Gastroesophageal sphincter (tissue), 4 donors: ENCODE measurements around the gene USH1G. TPM values are rescaled to one million over a fixed set of nuclear protein-coding genes. Genes with fewer than 3 reads are reported as not detected.
"Not testable (repeated sequence)": the region's sequence is repeated elsewhere in the genome, so short reads cannot be mapped to it uniquely, and the experiment has no call there.

Experiments used
- ATAC-seq: fragments of 150-250 bp; one replicate; pipeline ENCODE4 v1.9.1; 2016; ENCODE audit warnings: mild to moderate bottlenecking, moderate library complexity
- H3K27ac ChIP-seq, 4 donors: fragments of 200-600 bp; sonication (generic) in 3 of 4; 1 replicate in 3 of 4; 2 replicates in 1 of 4; pipeline ENCODE4 v1.5.1; 2016 to 2019
- H3K27me3 ChIP-seq: fragments of 200-600 bp; sonication (generic); one replicate; pipeline ENCODE4 v1.5.1; 2019
- H3K36me3 ChIP-seq, 2 donors: fragments of 200-600 bp; sonication (generic); one replicate each; pipeline ENCODE4 v1.5.1; 2019; ENCODE audit warnings: control low read depth in 1 of 2
- H3K4me1 ChIP-seq, 3 donors: fragments of 200-600 bp; sonication (generic); 1 replicate in 2 of 3; 2 replicates in 1 of 3; pipeline ENCODE4 v1.5.1; 2016 to 2019; ENCODE audit warnings: control low read depth in 2 of 3
- H3K4me3 ChIP-seq, 2 donors: fragments of 200-600 bp; sonication (generic); one replicate each; pipeline ENCODE4 v1.5.1; 2019; ENCODE audit warnings: mild to moderate bottlenecking in 1 of 2, moderate library complexity in 1 of 2
- H3K9me3 ChIP-seq, 3 donors: fragments of 200-600 bp; sonication (generic); one replicate each; pipeline ENCODE4 v1.5.1; 2017 to 2019; ENCODE audit warnings: control low read depth in 2 of 3
- CTCF ChIP-seq, 4 experiments: fragments of 200-600 bp in 2 of 4; fragments of 450-650 bp in 2 of 4; sonication (generic) in 1 of 4; IDR thresholded peaks; one replicate each; pipeline ENCODE4 v1.5.1; 2017 to 2019; ENCODE audit warnings: antibody characterized with exemption in 4 of 4, mild to moderate bottlenecking in 2 of 4, moderate library complexity in 2 of 4
- EP300 ChIP-seq: sonication (generic); formaldehyde crosslinking; IDR thresholded peaks from one replicate; pipeline ENCODE4 v1.6.1; 2017; ENCODE audit warnings: antibody characterized with exemption, mild to moderate bottlenecking
- POLR2A ChIP-seq, 2 donors: fragments of 450-650 bp; IDR thresholded peaks; one replicate each; pipeline ENCODE4 v1.6.1; 2017; ENCODE audit warnings: antibody characterized with exemption in 2 of 2, mild to moderate bottlenecking in 2 of 2, moderate library complexity in 1 of 2
- POLR2AphosphoS5 ChIP-seq: sonication (generic); formaldehyde crosslinking; IDR thresholded peaks from one replicate; pipeline ENCODE4 v1.6.1; 2017; ENCODE audit warnings: antibody characterized with exemption
- WGBS, 2 donors: methylation state at CpG; one replicate each; pipeline ENCODE4 v1.1.5; 2018; ENCODE audit warnings: low coverage in 1 of 2; 5-methylcytosine and 5-hydroxymethylcytosine counted together
- total RNA-seq, 4 donors: library from RNA; depleted of rRNA; stranded (reverse); fragments of >200 nt; gene quantifications; one replicate each; pipeline ENCODE4 v1.1.0, GENCODE V29; 2016

The USH1G gene
- total RNA-seq: not detected

GRCh38 chr17:74922694-74923537 is at the start of gene USH1G:
TSS of gene USH1G (minus strand) at chr17:74923255. CDS start at chr17:74923073, 182 bp downstream.
- TF ChIP-seq POLR2AphosphoS5 (no peak), CTCF (IDR thresholded peaks at IDR 0.05) (no peak), EP300 (no peak), POLR2A (IDR thresholded peaks at IDR 0.05) (no peak)
- Histone ChIP-seq H3K4me3 (peak within 1 kb of the TSS in 1 of 2 donors; percentile 44), H3K27me3 (peaks cover 100% of the 10 kb centered on the region), H3K27ac (no peak within 1 kb of the TSS), H3K9me3 (no peaks in the 10 kb centered on the region), H3K4me1 (peaks cover 0 to 34% (median 14%) of the 10 kb centered on the region in 3 donors), H3K36me3 (no peaks in the 10 kb centered on the region)
- 57% methylated on average over 1 of the region's 57 CpGs; no CpG with 5 or more reads in 1 of the 2 donors for WGBS, 2 donors
- ATAC-seq: peak; percentile 6

- no peak for TF ChIP-seq POLR2A (IDR thresholded peaks at IDR 0.05)
- peaks cover 46% of the 10 kb centered on the region for H3K27me3 ChIP-seq
- H3K4me3 ChIP-seq: peak within 1 kb of the TSS; percentile 44 to 77
- no peaks in the 10 kb centered on the region for H3K9me3 ChIP-seq
- ATAC-seq: peak; percentile 71
- H3K4me1 ChIP-seq: peaks cover 0 to 23% (median 14%) of the 10 kb centered on the region in 3 donors
- WGBS, 2 donors: 0% methylated on average over 2 to 4 of the region's 95 CpGs
- no peaks in the 10 kb centered on the region for H3K36me3 ChIP-seq
- peak within 1 kb of the TSS in 3 of 4 donors; percentile 22 to 75 (median 45) for H3K27ac ChIP-seq
Observed at GRCh38 chr17:74972107-74972972, 49.3 kb upstream of the USH1G start, which contains the start of gene HID1. TSS of gene HID1 (minus strand) at chr17:74972759. CDS start at chr17:74972656, 103 bp downstream.

GRCh38 chr17:74971842-74972106 is 48.7 kb upstream of the USH1G start:
- peak overlapping the region in 3 of 4 donors; percentile 22 to 75 (median 45) for H3K27ac ChIP-seq
- TF ChIP-seq EP300 (no peak), POLR2A (IDR thresholded peaks at IDR 0.05) (no peak)
- no peaks in the 10 kb centered on the region for H3K9me3 ChIP-seq
- peak overlapping the region; percentile 44 to 77 for H3K4me3 ChIP-seq
- peaks cover 0 to 23% (median 14%) of the 10 kb centered on the region in 3 donors for H3K4me1 ChIP-seq
- no CpG with 5 or more reads among the region's 9 CpGs for WGBS, 2 donors
- ATAC-seq: peak; percentile 15
- H3K36me3 ChIP-seq: no peaks in the 10 kb centered on the region
- H3K27me3 ChIP-seq: peaks cover 46% of the 10 kb centered on the region

- no peaks in the 10 kb centered on the region for H3K9me3 ChIP-seq
- peak overlapping the region in 1 of 2 donors; percentile 77 for H3K4me3 ChIP-seq
- H3K27me3 ChIP-seq: peaks cover 46% of the 10 kb centered on the region
- TF ChIP-seq POLR2AphosphoS5: no peak
- TF ChIP-seq POLR2A (IDR thresholded peaks at IDR 0.05): no peak
- no peak for TF ChIP-seq CTCF (IDR thresholded peaks at IDR 0.05)
- no peak for TF ChIP-seq EP300
- H3K4me1 ChIP-seq: peaks cover 0 to 23% (median 14%) of the 10 kb centered on the region in 3 donors
- peak overlapping the region in 3 of 4 donors; percentile 22 to 75 (median 45) for H3K27ac ChIP-seq
- WGBS, 2 donors: 82 to 100% methylated on average over 1 to 2 of the region's 8 CpGs
- ATAC-seq: no peak
- no peaks in the 10 kb centered on the region for H3K36me3 ChIP-seq
Observed at GRCh38 chr17:74971069-74971841, 48.2 kb upstream of the USH1G start.

GRCh38 chr17:74970395-74970794 is 47.3 kb upstream of the USH1G start:
- peak overlapping the region in 1 of 4 donors; percentile 75 for H3K27ac ChIP-seq
- peak overlapping the region in 1 of 2 donors; percentile 77 for H3K4me3 ChIP-seq
- WGBS, 2 donors: 83% methylated on average over 1 of the region's 3 CpGs; no CpG with 5 or more reads in 1 of the 2 donors
- peak; percentile 57 for ATAC-seq
- TF ChIP-seq POLR2A (IDR thresholded peaks at IDR 0.05) (no peak), CTCF (IDR thresholded peaks at IDR 0.05) (no peak), POLR2AphosphoS5 (no peak), EP300 (no peak)
- no peaks in the 10 kb centered on the region for H3K36me3 ChIP-seq
- no peaks in the 10 kb centered on the region for H3K9me3 ChIP-seq
- H3K4me1 ChIP-seq: peaks cover 0 to 23% (median 14%) of the 10 kb centered on the region in 3 donors
- peaks cover 46% of the 10 kb centered on the region for H3K27me3 ChIP-seq

GRCh38 chr17:74969501-74969900 is 46.4 kb upstream of the USH1G start:
- H3K4me3 ChIP-seq, H3K9me3 ChIP-seq, ATAC-seq, H3K27ac ChIP-seq, H3K36me3 ChIP-seq: not testable (repeated sequence)
- H3K27me3 ChIP-seq: peaks cover 43% of the 10 kb centered on the region
- WGBS, 2 donors: 88 to 92% methylated on average over 2 to 5 of the region's 5 CpGs
- H3K4me1 ChIP-seq: peaks cover 0 to 23% (median 14%) of the 10 kb centered on the region in 3 donors
